Gastrocnemius medialis (tissue), 4 donors: Measurements from ENCODE around the gene MYRIP. TPM values are rescaled to one million over a fixed set of nuclear protein-coding genes. Genes with fewer than 3 reads are reported as not detected.

Experiments
- ATAC-seq, 2 donors: fragments of 150-250 bp; one replicate each; pipeline ENCODE4 v1.9.1; 2016
- DNase-seq, 2 donors: peaks; one replicate each; pipeline ENCODE4 v3.0.0-alpha.2; 2019
- H3K27ac ChIP-seq, 4 donors: fragments of 200-600 bp; sonication (generic); 1 replicate in 1 of 4; 2 replicates in 3 of 4; pipeline ENCODE4 v1.5.1; 2016 to 2018; ENCODE audit warnings: mild to moderate bottlenecking in 2 of 4, moderate library complexity in 1 of 4
- H3K27me3 ChIP-seq, 3 donors: fragments of 200-600 bp; sonication (generic) in 2 of 3; 1 replicate in 1 of 3; 2 replicates in 2 of 3; pipeline versions ENCODE4 v1.5.1 to v1.6.0; 2016 to 2019; ENCODE audit warnings: mild to moderate bottlenecking in 1 of 3, moderate library complexity in 1 of 3
- H3K36me3 ChIP-seq, 2 donors: fragments of 200-600 bp; sonication (generic) in 1 of 2; one replicate each; pipeline ENCODE4 v1.5.1; 2017 to 2018
- H3K4me1 ChIP-seq, 2 donors: fragments of 200-600 bp; sonication (generic) in 1 of 2; one replicate each; pipeline ENCODE4 v1.5.1; 2016 to 2017; ENCODE audit warnings: mild to moderate bottlenecking in 2 of 2
- H3K4me3 ChIP-seq, 4 donors: fragments of 200-600 bp; sonication (generic) in 3 of 4; 1 replicate in 1 of 4; 2 replicates in 3 of 4; pipeline ENCODE4 v1.5.1; 2016 to 2019; ENCODE audit warnings: mild to moderate bottlenecking in 2 of 4
- H3K9me3 ChIP-seq, 3 donors: fragments of 200-600 bp; sonication (generic) in 2 of 3; 1 replicate in 1 of 3; 2 replicates in 2 of 3; pipeline ENCODE4 v1.5.1; 2016 to 2019
- POLR2A ChIP-seq, 2 donors: fragments of 450-650 bp; IDR thresholded peaks; one replicate each; pipeline ENCODE4 v1.6.1; 2017; ENCODE audit warnings: antibody characterized with exemption in 2 of 2, mild to moderate bottlenecking in 2 of 2, moderate library complexity in 2 of 2
- in situ Hi-C, 4 donors: fragments of 200-750 bp; cut with MboI; loops; one replicate each; pipeline versions ENCODE4 v1.15.0 to v1.8.0; 2017; ENCODE audit warnings: low sequenced_read_pairs in 4 of 4
- intact Hi-C: fragments of 100-400 bp; cut with DNase I; formaldehyde crosslinking; loops from one replicate; pipeline ENCODE4 v1.15.1; 2023; ENCODE audit warnings: low total_unique reads
- total RNA-seq, 4 donors: library from RNA; depleted of rRNA; stranded (reverse); fragments of >200 nt; gene quantifications; one replicate each; pipeline versions ENCODE4 v1.1.0 to v1.2.3, GENCODE V29; 2016
- TF ChIP-seq, protein P1 (sequence below), 5 experiments: fragments of 450-650 bp in 3 of 5; fragments of 200-600 bp in 2 of 5; sonication (generic) in 2 of 5; IDR thresholded peaks in 4 of 5; conservative IDR thresholded peaks in 1 of 5; 1 replicate in 4 of 5; 2 replicates in 1 of 5; pipeline ENCODE4 v1.5.1; 2016 to 2019; ENCODE audit warnings: antibody characterized with exemption in 5 of 5, mild to moderate bottlenecking in 3 of 5, moderate library complexity in 3 of 5

Gene MYRIP
- total RNA-seq, 4 donors from 2014 or later: 0.66 to 1.9 (median 1.5) TPM

DNA sequence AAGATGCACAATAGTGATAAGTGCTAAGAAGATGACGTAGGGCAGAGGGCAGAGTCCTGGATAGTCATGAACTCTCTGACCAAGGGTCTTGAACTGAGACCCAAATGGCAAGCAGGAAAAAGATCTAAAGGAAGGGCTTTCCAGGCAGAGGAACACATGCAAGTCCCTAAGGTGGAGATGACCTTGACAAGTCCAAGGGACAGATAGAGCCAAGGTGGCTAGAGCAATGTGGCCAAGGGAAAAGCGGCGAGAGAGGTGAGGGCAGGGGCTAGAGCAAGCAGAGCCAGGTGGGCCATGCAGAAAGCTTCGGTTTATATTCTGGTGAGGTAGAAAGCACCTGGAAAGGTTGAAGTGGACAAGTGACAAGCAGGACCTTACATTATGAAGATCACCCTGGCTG, 414.4 kb downstream of the MYRIP start:
- no peaks in the 10 kb centered on the region for H3K9me3 ChIP-seq
- H3K4me1 ChIP-seq: no peaks in the 10 kb centered on the region
- in situ Hi-C loops: no loop called here
- no peak overlapping the region for H3K27ac ChIP-seq
- no peaks in the 10 kb centered on the region for H3K36me3 ChIP-seq
- no peaks in the 10 kb centered on the region for H3K27me3 ChIP-seq
- intact Hi-C loops: no loop called here
- no peak for DNase-seq
- H3K4me3 ChIP-seq: no peak overlapping the region
- TF ChIP-seq, protein P1, sequence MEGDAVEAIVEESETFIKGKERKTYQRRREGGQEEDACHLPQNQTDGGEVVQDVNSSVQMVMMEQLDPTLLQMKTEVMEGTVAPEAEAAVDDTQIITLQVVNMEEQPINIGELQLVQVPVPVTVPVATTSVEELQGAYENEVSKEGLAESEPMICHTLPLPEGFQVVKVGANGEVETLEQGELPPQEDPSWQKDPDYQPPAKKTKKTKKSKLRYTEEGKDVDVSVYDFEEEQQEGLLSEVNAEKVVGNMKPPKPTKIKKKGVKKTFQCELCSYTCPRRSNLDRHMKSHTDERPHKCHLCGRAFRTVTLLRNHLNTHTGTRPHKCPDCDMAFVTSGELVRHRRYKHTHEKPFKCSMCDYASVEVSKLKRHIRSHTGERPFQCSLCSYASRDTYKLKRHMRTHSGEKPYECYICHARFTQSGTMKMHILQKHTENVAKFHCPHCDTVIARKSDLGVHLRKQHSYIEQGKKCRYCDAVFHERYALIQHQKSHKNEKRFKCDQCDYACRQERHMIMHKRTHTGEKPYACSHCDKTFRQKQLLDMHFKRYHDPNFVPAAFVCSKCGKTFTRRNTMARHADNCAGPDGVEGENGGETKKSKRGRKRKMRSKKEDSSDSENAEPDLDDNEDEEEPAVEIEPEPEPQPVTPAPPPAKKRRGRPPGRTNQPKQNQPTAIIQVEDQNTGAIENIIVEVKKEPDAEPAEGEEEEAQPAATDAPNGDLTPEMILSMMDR (IDR thresholded peaks at IDR 0.05 in 4 of 5, conservative IDR thresholded peaks at IDR 0.05 in 1 of 5): no peak
- no peak for TF ChIP-seq POLR2A (IDR thresholded peaks at IDR 0.05)
- no peak for ATAC-seq

DNA sequence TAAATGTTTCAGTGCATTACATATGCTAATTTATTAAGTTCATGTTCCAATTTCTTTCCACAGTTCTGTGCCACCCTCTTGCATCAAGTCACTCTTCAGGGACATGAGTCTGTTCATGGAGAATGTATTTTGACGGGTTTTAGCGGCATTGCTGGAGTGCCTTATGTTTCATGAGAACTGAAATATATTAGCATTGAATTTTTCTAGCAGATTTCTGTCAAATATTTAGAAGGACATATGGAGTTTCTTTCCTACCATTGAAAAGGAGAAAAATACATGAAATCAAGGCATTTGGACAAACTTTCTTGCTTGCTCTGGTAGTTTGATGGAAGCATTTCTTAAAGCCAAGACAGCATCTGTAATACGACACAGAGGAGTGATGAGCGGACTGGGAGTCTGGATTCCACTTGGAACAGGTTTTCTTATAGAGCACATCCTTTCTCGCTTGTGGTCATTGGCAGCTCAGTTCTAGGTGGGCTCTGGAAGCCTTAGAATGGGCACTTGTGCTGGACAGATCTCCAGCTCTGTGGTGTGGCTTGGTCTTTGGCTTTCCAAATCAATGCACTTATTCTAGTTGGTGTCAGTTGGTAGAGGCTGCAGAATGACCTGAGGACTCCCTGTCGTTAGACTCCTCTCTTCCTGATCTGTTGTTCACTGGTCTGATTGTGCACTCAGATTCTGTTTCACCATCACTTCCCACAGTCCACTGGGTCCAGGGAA, 415.5 kb downstream of the MYRIP start:
- intact Hi-C loops (no loop called here), in situ Hi-C loops (no loop called here)
- no peak for ATAC-seq
- no peak for DNase-seq
- Histone ChIP-seq H3K27me3 (no peaks in the 10 kb centered on the region), H3K27ac (no peak overlapping the region), H3K9me3 (no peaks in the 10 kb centered on the region), H3K4me1 (no peaks in the 10 kb centered on the region), H3K36me3 (no peaks in the 10 kb centered on the region), H3K4me3 (no peak overlapping the region)
- TF ChIP-seq, protein P1 (IDR thresholded peaks at IDR 0.05 in 4 of 5, conservative IDR thresholded peaks at IDR 0.05 in 1 of 5): no peak
- TF ChIP-seq POLR2A (IDR thresholded peaks at IDR 0.05): no peak

DNA sequence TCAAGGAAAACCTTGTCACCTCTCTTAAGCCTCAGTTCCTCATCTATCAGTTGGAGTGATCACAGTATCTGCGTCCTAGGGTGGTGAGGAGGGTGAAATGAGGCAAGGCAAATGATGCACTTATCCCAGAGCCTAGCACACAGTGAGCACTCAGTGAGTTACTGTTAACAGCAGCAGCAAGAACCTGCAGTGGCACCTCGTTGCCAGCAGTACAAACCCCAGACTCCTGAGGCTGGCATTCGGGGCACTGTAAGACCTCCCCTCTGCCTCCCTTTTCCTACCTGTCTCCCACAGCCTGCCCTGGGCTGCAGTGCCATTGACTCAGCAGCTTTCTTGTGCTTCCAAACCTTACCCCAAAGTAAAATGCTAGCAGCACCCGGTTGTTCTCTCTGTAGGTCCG, 417.2 kb downstream of the MYRIP start:
- ATAC-seq: no peak
- Histone ChIP-seq H3K9me3 (no peaks in the 10 kb centered on the region), H3K27me3 (no peaks in the 10 kb centered on the region)

DNA sequence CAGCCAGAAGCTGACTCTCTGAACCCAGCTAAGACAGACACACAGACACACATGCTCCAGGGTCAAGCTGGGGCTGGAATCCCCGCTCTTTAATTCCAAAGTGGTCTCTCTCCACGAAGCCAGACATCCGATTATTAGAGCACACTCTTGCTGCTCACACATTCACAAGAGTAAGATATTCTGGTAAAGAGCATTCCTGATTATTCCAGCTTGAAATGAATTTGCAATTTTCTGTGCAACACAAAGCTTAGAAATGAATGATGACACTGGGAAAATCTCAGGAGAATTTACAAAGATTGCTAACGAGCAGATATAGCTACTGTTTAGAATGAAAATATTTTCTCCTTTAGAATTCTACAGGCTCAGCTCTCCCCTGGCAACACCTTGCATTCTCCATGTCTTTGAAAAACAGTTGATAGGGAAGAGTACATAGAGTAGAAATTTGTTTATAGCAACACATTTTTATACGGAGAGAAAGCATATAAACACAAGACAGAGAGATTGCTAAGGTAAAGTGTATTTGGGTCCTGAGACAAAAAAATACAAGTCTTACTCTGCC, 419.5 kb downstream of the MYRIP start:
- Histone ChIP-seq H3K27me3 (no peaks in the 10 kb centered on the region), H3K27ac (no peak overlapping the region), H3K4me3 (no peak overlapping the region), H3K9me3 (no peaks in the 10 kb centered on the region), H3K36me3 (no peaks in the 10 kb centered on the region), H3K4me1 (no peaks in the 10 kb centered on the region)
- ATAC-seq (no peak), DNase-seq (no peak)
- in situ Hi-C loops: no loop called here
- no peak for TF ChIP-seq POLR2A (IDR thresholded peaks at IDR 0.05)
- TF ChIP-seq, protein P1 (IDR thresholded peaks at IDR 0.05 in 4 of 5, conservative IDR thresholded peaks at IDR 0.05 in 1 of 5): no peak
- intact Hi-C loops: no loop called here

More for the DNA sequence above, 417.2 kb downstream of the MYRIP start:
- Histone ChIP-seq H3K4me3 (no peak overlapping the region), H3K36me3 (no peaks in the 10 kb centered on the region), H3K4me1 (no peaks in the 10 kb centered on the region), H3K27ac (no peak overlapping the region)
- DNase-seq: no peak
- TF ChIP-seq POLR2A (IDR thresholded peaks at IDR 0.05): no peak
- TF ChIP-seq, protein P1 (IDR thresholded peaks at IDR 0.05 in 4 of 5, conservative IDR thresholded peaks at IDR 0.05 in 1 of 5): no peak
- in situ Hi-C loops (no loop called here), intact Hi-C loops (no loop called here)
